Right atrium auricular region (tissue), 2 donors: Measurements from ENCODE around the gene INTS11. TPM values are rescaled to one million over a fixed set of nuclear protein-coding genes. Genes with fewer than 3 reads are reported as not detected.

Experiments
- DNase-seq: peaks from one replicate; pipeline ENCODE4 v3.0.0-alpha.2; 2019; ENCODE audit warnings: low spot score
- H3K27ac ChIP-seq, 2 donors: fragments of 200-600 bp; sonication (generic); 1 replicate in 1 of 2; 2 replicates in 1 of 2; pipeline ENCODE4 v1.5.1; 2016 to 2019
- H3K27me3 ChIP-seq, 2 donors: fragments of 200-600 bp; sonication (generic); one replicate each; pipeline versions ENCODE4 v1.5.1 to v1.6.0; 2017 to 2019
- H3K36me3 ChIP-seq: fragments of 200-600 bp; sonication (generic); one replicate; pipeline ENCODE4 v1.5.1; 2016
- H3K4me1 ChIP-seq, 2 donors: fragments of 200-600 bp; sonication (generic); one replicate each; pipeline versions ENCODE4 v1.5.1 to v1.6.0; 2017 to 2019
- H3K4me3 ChIP-seq, 2 donors: fragments of 200-600 bp; sonication (generic); 1 replicate in 1 of 2; 2 replicates in 1 of 2; pipeline ENCODE4 v1.5.1; 2017 to 2019; ENCODE audit warnings: mild to moderate bottlenecking in 1 of 2, moderate library complexity in 1 of 2
- H3K9me3 ChIP-seq, 2 donors: fragments of 200-600 bp; sonication (generic); one replicate each; pipeline ENCODE4 v1.5.1; 2019
- total RNA-seq, 2 donors: library from RNA; depleted of rRNA; stranded (reverse); fragments of >200 nt; gene quantifications; one replicate each; pipeline ENCODE4 v1.1.0, GENCODE V29; 2016
- TF ChIP-seq, protein P1 (sequence below), 2 donors: fragments of 200-600 bp; sonication (generic); IDR thresholded peaks; one replicate each; pipeline ENCODE4 v1.5.1; 2019; ENCODE audit warnings: antibody characterized with exemption in 2 of 2

INTS11 gene
- total RNA-seq, 2 donors from 2014 or later = 59.6 to 65.2 TPM

DNA sequence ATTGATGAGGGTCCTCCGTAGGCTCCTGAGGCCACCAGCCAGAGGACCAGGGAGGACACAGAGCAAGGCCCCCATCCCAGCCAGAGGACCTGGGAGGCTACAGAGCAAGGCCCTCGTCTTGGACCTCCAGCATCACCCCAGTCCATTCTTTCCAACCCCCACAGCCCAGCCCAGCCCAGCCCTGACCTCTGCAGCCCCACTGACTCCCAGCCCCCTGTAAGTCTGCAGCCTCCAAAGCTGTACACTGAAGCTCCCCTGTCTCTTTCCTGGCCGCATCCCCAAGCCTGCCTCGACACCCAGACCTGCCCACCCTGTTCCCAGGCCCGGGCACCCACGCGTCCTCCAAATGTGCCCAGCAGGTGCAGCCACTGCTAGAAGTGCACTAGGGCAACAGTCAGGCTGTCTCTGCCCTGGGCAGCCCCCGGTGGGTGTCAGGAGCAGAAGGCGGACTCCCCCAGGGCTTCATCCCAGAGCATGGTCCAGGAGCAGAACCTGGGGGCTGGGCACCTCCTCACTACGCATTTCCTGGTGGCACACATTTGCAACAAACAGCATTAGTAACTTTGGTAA, 22.7 kb upstream of the INTS11 start:
- Histone ChIP-seq H3K36me3 (no peaks in the 10 kb centered on the region), H3K9me3 (no peaks in the 10 kb centered on the region), H3K27me3 (no peaks in the 10 kb centered on the region), H3K4me1 (peaks cover 0 to 56% of the 10 kb centered on the region in 2 donors), H3K4me3 (peak overlapping the region; percentile 57 to 60), H3K27ac (peak overlapping the region; percentile 63 to 80)
- no peak for DNase-seq
- TF ChIP-seq, protein P1, sequence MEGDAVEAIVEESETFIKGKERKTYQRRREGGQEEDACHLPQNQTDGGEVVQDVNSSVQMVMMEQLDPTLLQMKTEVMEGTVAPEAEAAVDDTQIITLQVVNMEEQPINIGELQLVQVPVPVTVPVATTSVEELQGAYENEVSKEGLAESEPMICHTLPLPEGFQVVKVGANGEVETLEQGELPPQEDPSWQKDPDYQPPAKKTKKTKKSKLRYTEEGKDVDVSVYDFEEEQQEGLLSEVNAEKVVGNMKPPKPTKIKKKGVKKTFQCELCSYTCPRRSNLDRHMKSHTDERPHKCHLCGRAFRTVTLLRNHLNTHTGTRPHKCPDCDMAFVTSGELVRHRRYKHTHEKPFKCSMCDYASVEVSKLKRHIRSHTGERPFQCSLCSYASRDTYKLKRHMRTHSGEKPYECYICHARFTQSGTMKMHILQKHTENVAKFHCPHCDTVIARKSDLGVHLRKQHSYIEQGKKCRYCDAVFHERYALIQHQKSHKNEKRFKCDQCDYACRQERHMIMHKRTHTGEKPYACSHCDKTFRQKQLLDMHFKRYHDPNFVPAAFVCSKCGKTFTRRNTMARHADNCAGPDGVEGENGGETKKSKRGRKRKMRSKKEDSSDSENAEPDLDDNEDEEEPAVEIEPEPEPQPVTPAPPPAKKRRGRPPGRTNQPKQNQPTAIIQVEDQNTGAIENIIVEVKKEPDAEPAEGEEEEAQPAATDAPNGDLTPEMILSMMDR (IDR thresholded peaks at IDR 0.05) = no peak

DNA sequence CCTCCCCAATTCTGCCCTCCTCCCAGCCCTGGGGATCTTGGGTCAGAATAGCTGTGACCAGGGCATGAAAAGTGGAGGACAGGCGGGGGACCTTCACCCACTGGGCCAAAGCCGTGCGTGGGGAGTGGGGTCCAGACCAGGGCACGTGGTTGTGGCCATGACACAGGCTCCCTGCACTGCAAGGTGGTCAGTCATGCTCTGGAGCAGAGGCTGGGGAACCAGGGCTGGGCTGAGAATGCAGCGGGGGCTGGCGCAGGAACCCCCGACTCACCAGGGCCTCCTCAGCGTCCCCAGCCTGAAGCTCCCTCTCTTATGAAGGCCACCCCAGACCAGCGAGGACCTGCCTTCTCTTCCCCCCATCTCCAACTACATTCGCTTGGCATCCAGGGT, 22.0 kb upstream of the INTS11 start:
- H3K36me3 ChIP-seq = no peaks in the 10 kb centered on the region
- TF ChIP-seq, protein P1 (IDR thresholded peaks at IDR 0.05) = no peak
- DNase-seq = no peak
- H3K9me3 ChIP-seq = no peaks in the 10 kb centered on the region
- no peaks in the 10 kb centered on the region for H3K27me3 ChIP-seq
- peak overlapping the region in 1 of 2 donors; percentile 80 for H3K27ac ChIP-seq
- H3K4me1 ChIP-seq = peaks cover 0 to 49% of the 10 kb centered on the region in 2 donors
- no peak overlapping the region for H3K4me3 ChIP-seq

DNA sequence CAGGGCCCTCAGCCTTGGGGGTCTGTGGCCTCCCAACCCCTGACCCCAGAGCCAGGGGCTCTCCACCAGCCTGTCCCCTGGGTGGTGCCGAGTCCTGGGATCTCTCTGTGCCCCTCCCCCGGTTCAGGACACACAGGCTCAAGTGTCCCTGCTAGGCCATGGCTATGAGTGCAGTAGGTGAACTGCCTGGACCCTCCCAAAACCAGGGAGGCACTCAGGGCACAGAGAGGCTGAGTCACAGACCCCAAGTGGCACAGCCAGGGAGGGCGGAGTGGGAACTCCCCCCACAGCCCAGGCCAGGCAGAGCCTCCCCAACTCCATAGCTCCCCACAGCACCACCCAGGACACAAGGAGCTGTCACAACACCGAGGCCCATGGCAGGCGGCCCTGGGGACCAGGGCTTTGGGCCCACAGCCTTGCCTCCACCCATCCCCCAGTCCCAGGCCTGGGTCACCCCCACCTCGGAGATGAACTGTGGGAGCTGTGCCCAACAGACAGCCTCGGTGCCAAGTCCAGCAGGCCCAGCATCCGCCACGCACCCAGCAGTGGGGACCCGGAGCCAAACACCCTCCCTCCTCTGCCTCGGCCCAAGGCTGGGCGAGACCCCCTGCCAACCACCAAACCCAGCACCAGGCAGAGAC, 21.5 kb upstream of the INTS11 start:
- DNase-seq = no peak
- H3K36me3 ChIP-seq = no peaks in the 10 kb centered on the region
- H3K27ac ChIP-seq = peak overlapping the region in 1 of 2 donors; percentile 80
- H3K4me3 ChIP-seq = no peak overlapping the region
- TF ChIP-seq, protein P1 (IDR thresholded peaks at IDR 0.05) = no peak
- no peaks in the 10 kb centered on the region for H3K9me3 ChIP-seq
- peaks cover 0 to 46% of the 10 kb centered on the region in 2 donors for H3K4me1 ChIP-seq
- no peaks in the 10 kb centered on the region for H3K27me3 ChIP-seq

DNA sequence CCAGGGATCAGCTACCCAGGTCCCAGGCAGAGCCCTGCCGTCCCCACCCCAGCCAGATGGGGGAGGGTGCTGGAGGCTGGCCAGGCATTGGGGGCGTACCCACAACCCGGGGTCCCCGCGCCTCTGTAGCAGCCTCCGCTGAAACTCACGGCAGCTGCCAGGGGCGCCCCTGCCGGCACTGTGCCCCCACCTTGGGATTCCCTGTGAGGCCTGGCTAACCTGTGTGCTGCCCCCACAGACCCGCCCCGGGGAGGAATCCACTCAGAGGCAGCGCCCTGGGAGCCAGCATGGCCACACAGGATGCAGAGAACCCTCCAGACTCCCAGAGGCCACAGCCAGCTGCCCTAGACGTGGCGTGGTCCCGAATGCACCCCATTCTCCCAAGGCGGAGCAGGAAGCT, 20.9 kb upstream of the INTS11 start:
- Histone ChIP-seq H3K27ac (peak overlapping the region in 1 of 2 donors; percentile 80), H3K4me3 (no peak overlapping the region), H3K27me3 (no peaks in the 10 kb centered on the region), H3K4me1 (peaks cover 0 to 46% of the 10 kb centered on the region in 2 donors), H3K9me3 (no peaks in the 10 kb centered on the region), H3K36me3 (peaks cover 3% of the 10 kb centered on the region)
- DNase-seq = no peak
- TF ChIP-seq, protein P1 (IDR thresholded peaks at IDR 0.05) = no peak

DNA sequence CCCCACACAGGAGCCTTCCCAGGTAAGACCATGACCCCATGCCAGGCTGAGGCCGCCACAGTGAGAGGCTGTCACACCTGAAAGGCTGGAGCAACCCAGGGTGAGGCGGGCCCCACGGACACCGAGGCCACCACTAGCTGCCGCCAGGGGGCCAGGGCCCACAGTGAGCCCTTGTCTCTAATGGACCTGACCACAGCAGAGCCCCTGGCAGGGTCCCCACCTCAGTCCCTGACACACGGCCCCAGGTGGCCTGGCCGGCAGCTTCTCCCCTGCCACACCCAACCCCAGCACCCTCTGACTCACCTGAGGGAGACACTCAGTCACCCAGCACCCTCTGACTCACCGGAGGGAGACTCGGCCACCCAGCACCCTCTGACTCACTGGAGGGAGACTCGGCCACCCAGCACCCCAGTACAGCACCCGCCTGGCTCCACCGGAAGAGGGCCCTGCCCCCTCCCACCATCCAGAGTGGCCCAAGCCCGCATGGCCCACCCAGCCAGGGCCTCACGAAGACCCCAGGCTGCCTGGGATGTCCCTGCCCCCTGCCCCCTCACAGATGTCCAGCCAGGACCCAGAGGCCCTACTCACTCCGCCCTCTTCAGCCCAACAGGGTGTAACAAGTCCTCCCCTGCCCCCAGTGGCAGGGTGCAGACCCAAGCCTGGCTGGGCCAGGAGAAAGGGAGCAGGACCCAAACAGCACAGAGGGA, 20.3 kb upstream of the INTS11 start:
- no peak for DNase-seq
- Histone ChIP-seq H3K4me3 (no peak overlapping the region), H3K27ac (no peak overlapping the region), H3K4me1 (peaks cover 0 to 46% of the 10 kb centered on the region in 2 donors), H3K9me3 (no peaks in the 10 kb centered on the region), H3K36me3 (peaks cover 9% of the 10 kb centered on the region), H3K27me3 (no peaks in the 10 kb centered on the region)
- TF ChIP-seq, protein P1 (IDR thresholded peaks at IDR 0.05) = no peak
